HG03139 (cell line): Measurements from ENCODE around the gene IPO13.

Experiments
- ATAC-seq: cut with Tn5 transposase; IDR thresholded peaks from one replicate; pipeline ENCODE4 v1.9.1; 2021; ENCODE audit not compliant: unreplicated experiment

Gene IPO13

DNA sequence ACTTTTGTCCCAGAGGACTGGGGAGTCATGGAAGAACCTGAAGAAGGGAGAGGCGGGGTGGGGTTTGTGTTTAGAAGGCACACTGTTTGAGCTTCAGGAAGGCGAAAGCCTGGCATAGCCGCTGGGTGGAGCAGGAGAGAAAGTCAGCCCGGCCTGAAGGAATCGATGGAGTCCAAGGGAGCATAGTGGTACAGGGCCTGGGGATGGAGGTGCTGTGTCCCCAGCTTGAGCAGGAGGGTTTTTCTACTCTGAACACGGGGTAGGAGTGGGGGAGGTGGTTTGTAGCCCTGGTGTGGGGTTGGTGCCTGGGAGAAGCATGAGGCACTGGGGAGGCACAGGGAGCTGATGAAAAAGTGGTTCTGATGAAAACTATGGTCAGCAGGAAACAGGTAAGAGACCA lies 40.0 kb downstream of the IPO13 start:
- ATAC-seq = no peak

DNA sequence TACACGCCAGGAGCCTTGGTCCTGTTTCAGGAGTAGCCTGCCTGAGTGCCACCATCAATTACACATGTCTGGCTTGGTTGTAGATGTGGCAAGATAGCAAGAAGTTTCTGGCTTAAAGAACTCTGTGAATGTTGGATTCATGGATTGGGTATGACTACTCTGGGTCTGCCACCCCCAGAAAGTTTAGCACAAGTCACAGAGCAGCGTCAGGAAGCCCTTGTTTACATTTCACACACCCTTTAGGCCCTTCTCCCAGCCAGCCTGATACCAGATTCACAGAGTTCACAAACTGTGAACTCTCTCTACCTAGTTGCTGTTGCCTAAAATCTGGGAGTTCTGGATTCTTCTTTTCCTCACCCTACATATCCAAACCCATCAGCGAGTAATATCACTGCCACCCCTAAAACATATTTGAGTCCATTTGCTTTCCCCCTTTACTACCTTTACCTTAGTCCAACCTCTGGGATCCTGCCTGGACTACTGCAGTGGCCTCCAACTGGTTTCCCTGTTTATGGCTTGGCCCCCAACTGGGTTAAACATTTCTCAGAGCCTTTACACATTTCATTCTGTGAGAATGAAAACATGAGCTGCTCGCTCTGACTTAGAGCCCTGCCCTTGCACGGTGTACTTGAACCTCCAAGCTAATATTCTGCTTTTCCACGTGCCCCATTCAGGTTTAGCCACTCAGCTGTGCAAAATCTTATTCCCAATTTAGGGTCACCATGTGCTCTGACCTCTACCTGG lies 40.6 kb downstream of the IPO13 start:
- ATAC-seq = no peak

DNA sequence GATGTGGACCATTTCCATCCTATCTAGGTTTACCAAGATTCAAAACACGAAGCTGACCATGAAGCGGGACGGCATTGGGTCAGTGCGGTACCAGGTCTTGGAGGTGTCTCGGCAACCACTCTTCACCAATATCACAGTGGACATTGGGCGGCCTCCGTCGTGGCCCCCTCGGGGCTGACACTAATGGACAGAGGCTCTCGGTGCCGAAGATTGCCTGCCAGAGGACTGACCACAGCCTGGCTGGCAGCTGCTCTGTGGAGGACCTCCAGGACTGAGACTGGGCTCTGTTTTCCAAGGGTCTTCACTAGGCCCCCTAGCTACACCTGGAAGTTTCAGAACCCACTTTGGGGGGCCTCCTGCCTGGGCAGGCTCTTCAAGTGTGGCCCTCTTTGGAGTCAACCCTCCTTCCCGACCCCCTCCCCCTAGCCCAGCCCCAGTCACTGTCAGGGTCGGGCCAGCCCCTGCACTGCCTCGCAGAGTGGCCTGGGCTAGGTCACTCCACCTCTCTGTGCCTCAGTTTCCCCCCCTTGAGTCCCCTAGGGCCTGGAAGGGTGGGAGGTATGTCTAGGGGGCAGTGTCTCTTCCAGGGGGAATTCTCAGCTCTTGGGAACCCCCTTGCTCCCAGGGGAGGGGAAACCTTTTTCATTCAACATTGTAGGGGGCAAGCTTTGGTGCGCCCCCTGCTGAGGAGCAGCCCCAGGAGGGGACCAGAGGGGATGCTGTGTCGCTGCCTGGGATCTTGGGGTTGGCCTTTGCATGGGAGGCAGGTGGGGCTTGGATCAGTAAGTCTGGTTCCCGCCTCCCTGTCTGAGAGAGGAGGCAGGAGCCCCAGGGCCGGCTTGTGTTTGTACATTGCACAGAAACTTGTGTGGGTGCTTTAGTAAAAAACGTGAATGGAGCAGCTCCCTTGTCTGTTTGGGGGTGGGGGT lies 43.8 kb downstream of the IPO13 start:
- no peak for ATAC-seq

DNA sequence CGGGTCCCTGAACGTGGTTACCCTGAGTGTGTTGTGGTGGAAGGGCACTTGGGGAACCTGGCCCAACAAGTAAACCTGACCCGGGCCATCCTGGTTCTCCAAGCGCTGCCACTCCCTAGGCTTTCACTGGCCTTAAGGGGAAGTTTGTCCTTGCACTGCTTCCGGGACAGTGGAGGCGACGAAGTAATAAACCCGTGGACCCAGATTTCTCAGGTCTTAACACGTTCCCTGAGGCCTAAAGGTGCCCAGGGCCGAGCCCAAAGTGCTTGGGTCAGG lies 44.4 kb downstream of the IPO13 start:
- no peak for ATAC-seq

DNA sequence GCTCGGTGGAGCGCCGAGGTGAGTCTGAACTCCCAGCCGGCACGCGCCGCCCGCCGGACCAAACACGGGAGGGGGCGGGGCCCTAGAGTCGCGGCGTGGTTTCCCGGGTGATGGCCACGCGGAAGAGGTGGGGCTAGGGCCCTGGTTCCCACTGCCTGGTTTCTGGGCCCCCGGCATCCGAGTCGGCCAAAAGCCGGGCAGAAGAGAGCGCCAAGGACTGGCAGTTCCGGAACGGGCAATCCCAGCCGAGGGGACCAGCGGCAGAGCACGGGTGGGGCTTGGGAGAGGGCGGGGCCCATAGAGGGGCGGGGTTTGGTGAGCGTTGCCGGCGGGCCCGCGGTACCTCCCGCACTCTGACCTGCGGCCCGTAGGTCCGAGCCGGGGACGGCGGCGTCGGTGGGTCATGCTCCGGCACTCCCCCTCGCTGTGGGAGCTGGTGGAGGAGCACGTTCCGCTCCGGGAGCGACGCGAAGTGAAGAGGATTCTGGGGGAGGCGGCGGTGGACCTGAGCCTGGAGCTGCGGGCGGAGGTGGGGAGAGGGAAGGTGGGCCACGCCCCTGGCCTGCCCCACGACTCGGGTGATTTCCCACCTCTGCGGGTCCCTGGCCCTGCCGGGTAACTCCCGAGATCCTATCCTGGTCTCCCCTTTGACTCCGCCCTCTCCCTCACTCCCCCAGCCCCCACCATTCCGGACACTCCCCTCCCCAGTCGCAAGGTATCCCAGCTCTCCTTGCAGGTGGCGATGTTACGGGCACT lies 44.9 kb downstream of the IPO13 start, which contains the start of gene CCDC24:
TSS of gene CCDC24 (plus strand) at position 124 of the 756 bp plus-strand sequence. CDS start at position 404, 280 bp downstream.
- no peak for ATAC-seq

DNA sequence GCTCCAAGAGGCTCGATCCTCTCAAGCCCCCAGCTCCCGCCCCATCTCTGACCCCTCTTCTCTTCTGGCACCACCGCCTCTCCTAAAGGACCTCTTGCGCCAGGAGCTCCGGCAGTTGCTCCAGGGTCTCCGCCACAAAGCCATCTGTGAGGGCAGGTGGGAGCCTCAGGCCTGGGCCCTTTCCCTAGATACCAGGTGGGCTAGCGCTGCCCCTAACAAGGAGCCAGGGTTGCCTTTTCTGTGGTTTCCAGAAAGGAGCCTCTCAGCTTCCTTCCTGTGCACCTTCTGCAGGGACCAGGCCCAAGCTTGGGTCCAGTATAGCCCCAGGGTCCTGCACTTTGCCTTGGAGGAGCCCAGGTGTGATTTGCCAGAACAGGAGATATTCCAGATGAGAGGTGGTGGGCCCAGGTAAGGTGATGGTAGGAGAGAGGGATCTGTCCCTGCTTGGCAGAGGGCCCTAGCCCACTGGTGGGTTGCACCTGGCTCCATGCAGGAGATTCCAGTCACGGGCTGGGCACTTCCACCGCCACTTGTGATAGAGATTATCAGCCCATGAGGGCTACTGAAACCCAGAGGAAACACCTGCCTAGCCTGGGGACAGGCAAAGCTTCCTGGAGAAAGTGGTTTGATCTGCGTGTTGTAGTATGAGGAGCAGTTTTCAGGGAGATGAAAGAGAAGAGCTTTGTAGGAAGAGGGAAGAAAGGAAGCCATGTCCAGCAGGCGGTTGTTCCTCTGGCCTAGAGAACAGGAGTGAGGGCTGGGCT lies 45.7 kb downstream of the IPO13 start:
- ATAC-seq = no peak

DNA sequence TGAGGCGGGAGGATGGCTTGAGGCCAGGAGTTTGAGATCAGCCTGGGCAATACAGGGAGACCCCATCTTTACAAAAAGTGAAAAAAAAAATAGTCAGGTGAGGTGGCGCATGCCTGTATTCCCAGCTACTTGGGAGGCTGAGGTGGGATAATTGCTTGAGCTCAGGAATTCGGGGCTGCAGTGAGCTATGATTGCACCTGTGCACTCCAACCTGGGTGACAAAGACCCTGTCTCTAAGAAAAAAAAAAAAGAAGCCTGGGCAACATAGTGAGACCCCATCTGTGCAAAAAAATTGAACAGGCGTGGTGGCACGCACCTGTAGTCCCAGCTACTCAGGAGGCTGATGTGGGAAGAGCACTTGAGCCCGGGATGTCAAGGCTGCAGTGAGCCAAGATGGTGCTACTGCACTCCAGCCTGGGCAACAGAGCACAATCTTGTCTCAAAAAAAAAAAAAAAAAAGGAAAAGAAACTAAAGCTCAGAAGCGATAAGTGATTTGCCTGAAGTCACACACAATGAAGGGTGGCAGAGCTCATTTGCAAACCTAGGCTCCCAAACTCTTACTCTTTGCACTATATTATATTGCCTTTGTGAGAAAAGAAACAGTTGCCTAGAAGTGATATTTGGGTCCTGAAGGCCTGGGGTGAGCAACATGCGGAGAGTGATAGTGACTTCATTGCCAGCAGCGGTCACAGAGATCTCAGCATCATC lies 46.6 kb downstream of the IPO13 start:
- no peak for ATAC-seq

DNA sequence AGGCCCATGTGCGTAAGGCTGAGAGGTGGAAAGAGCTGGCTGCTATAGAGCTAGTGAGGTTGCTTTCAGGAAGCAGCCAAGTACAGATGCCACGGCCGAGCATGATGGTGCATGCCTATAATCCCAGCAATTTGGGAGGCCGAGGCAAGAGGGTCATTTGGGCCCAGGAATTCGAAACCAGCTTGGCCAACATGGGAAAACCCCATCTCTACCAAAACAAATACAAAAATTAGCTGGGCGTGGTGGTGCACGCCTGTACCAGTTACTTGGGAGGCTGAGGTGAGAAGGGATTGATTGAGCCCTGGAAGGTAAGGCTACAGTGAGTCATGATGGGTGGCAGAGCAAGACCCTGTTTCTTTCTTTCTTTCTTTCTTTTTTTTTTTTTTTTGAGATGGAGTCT lies 47.3 kb downstream of the IPO13 start:
- ATAC-seq = no peak

DNA sequence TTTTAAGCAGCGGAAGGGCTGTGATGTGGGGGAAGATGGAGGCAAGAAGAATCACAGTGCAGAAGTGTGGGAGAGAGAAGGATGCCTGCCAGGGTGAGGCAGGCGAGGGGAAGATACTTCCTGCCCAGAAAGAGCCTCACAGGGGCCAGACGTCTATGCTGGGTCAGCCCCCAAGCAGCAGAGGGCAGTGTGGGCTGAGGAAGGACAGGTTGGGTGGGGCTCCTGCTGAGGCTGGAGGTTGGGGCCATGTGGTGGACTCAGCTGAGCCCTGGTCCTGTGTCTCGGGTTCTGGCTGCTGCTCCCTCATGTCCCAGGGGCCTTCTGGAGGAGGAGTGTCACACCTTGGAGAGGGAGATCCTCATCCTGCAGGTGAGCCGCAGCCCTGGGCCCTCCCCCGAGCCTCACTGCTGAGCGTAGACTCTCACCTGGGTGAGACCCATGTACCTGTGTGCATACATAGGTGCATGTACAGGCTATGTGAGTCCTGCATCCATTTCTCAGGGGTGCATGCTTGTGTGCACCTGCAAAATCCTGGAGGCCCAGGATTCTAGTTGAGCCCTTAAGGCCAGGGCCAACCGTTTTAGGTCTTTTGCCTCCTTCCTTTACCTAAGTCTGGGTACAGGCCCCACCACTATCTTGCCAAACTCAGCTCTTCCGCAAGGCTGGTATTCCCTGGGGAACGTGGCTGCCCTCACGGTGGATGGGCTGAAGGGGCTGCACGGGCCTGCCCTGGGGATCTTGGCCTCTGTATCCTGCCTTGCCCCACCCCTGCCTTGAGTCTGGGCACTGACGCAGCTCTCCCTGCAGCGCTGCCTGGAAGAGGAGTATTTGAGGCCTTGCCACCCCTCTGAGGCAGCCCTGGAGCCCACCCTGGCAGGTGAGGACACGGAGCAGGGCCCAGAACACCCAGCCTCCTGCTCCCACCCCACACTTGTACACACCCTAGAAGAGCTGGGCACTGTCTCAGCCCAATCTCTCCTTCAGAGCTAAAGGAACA lies 48.3 kb downstream of the IPO13 start:
- no peak for ATAC-seq

DNA sequence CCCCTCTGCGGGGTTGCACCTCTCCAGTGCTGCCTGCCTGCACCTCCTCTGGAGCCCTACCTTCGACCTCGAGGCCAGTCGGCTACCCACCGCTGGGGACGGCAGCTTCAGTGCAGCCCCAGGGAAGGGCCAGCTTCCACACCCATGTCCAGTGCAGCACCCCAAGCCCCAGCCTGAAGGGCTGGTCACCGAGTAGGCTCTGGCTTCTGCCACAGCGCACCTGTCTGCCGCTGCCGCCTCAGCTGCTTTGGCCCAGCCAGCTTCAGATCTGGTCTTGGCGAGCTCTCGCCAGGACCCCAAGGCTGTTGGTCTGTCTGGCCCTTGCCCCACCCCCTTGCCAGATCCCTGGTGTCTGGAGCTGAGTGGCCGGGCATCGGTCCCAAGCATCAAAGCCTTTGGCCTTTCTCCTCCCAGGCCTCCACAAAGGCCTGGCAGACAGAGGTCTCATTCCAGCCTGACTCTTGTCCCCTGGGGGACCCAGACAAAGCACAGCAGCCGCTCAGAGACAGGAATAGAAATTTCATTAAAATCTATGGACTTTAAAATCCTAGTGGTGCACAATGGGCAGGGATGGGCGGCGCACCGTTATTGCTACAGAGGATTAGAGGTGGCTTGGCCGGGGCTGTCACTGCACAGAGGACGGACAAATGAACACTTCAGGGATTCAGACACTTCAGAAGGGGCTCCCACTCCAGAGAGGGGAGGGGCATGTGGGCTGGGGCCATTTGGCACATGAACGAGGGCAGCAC lies 49.4 kb downstream of the IPO13 start:
- no peak for ATAC-seq

DNA sequence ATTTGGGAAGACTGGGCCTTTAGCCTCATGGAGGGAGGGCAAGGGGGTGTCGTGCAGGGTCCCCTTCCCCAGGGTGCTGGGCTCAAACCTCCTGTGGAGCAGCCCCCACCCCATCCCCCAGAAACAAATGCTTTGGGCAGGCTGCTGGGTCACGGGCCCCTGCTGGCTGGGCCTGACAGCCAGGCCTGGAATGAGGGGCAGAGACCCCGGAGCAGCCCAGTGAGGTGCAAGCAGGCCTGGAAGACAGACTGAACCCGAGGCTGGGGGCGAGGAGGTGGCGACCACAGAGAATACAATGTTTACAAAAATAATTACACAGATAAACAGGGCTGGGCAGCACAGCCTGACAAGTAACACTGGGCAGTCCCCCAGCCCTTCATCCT lies 50.0 kb downstream of the IPO13 start:
- ATAC-seq = no peak

DNA sequence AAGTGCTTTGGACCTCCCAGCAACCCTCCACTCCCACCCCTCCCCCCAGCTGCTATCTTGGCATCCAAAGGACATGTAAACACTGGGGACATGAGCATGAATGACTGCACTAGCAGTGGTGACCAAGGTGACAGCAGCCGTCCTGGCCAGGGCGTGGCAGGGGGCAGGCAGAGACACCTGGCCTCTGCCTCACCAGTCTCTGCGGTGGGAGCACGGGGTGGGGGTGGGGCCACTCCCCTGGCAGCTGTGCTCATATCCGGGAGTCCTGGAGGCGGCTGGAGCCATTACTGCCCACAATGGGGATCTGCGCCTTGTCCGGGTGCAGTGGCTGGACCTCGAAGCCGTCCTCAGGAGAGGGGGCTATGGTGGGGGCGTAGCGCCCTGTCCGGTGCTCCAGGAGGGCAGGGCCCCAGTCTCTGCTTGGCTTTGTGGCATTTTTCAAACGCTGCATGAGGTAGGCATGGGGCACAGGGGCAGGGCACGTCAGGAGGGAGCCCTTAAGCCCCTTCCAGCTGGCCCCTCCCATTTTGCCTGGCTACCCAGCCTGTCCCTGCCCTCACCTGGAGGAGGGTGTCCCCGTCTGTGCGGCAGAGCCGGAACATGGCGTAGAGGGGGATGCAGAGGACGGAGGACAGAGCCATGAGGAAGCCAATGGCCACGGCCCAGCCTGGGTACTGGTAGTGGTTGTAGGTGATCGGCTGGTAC lies 50.7 kb downstream of the IPO13 start:
- ATAC-seq = no peak

DNA sequence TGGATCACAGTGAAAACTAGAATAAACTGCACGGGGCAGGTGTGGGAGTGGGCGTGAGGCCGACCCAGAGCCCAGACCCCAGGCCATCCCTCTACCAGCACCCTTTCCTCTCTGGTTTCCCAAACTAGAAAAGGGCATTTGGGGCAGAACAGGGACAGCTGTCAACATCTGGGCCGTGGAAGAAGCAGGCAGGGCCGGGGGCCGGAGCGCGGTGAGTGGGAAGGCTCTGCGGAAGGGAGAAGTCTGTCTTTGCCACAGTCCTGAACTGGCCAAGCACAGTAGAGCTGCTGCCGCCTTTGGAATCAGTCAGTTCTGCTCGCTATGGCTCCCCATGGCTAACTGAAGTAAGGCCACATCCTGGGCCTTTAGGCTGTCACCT lies 51.2 kb downstream of the IPO13 start:
- ATAC-seq = no peak

DNA sequence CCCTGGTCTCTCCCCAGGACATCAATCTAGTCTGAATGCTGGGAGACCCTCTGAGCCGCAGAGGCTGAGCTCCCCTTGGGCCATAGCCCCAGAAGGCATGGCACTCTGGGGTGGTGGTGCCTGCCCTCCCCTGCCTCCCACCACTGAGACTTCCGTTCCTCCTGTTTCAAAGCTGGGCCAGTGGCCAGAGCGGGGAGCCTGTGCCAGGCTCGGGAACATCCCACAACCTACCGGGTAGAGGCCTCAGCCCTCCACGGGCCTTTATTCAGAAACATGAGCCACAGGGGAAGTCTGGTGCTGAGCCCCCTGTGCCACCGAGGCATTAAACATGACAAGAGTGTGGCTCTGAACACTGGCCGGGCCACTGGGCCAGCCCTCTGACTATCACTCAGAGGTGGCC lies 52.7 kb downstream of the IPO13 start:
- ATAC-seq = no peak

DNA sequence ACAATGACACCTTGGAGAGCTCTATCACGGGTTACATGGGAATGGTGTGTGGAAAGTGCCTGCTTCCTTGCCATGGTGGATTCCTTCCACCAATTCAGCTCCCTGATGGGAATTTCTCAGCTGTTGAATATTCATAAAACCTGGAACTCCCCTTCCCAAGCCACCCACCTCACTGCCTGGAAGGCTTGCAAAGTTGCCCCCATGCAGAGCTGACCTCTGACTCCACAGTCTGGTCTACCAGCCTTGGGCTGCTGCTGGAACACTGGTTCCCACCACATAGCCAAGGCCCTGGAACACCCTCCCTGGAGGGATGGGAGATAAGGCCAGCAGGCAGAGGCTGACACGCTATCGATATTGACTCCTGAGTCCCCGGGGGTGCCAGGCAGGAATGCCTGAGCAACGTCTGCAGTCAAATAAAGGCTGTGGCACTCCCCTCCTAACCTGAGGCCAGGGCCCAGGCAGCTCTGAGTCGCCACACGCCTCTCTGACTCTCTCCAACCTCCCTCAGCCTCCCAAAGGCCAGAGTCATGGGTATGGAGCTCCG lies 53.4 kb downstream of the IPO13 start:
- ATAC-seq = no peak

DNA sequence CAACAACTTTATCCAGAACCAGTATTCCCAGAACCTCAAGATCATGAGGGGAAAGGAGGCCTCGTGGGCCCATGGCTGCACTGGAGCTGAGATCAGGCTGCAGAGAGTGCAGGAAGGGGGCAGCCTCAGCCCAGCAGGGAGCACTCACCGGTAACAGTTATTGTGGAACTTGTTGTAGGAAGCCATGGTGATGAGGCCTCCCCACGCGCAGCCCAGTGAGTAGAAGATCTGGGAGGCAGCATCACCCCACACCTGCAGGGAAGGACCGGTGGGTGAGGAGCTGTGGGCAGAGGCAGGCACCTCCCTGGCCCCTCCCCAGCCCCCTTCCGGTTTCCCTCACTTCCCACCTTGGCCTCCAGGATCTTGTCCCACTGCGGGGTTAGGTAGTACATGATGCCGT lies 55.4 kb downstream of the IPO13 start:
- ATAC-seq = no peak

DNA sequence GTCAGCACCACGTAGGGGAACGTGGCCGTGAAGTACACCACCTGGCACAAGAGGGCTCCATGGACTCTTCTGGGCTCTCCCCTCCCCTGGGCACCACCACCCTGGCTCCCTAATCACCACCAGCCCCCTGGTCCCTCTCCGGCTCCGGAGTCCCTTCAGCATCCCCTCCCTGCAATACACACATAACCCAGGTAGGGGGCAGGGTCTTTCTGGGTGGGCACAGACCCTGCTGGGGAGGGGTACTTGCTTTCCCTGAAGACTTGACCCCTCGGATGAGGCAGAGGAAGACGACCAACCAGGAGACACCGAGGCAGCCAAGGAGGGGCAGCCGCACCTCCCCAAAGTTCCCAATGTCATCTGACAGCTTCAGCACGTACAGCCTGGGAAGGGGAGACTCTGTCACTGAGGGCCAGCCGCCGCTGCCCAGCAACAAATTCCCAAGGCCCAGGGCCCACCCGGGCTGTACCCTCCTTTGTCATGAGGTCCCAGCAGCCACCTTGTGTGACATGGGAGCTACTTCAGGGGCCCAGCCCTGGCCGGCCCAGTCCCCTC lies 55.9 kb downstream of the IPO13 start:
- no peak for ATAC-seq
